Stimulated activated CD4-positive, alpha-beta T cell treated with anti-CD3 and anti-CD28 coated beads, Interleukin-4, amount 100 ng/mL, for 24 hours (primary cell): ENCODE results near the gene KCTD6.
"Not testable (repeated sequence)": the region's sequence is repeated elsewhere in the genome, so short reads cannot be mapped to it uniquely, and the experiment has no call there.

Source experiments
- DNase-seq: peaks from one replicate; pipeline ENCODE4 v3.0.0-alpha.2; 2020

The KCTD6 gene

GRCh38 chr3:58527440-58527839, 35.5 kb downstream of the KCTD6 start:
- not testable (repeated sequence) for DNase-seq

DNA sequence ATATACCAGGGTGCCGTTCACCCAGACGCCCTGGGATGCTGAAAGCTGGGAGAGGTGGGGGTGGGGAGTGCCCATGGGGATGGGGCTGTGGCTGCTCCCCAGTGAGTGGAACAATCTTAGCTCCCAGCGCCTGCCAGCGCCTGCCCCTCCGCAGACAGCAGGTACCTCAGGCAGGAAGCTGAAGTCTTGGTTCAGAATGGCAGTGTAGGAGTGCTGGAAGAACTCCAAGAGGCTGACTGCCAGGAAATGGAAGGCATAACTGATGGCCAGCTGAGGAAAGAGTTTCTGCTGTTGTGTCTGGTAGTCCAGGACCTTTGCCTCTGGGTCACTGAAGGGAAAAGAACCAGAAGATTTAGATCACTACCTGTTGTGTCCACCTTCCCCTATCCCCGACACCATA, 36.7 kb downstream of the KCTD6 start:
- DNase-seq = no peak

GRCh38 chr3:58529516-58530353, 37.8 kb downstream of the KCTD6 start:
- DNase-seq = no peak

GRCh38 chr3:58530354-58530865, 38.5 kb downstream of the KCTD6 start:
- DNase-seq = no peak

DNA sequence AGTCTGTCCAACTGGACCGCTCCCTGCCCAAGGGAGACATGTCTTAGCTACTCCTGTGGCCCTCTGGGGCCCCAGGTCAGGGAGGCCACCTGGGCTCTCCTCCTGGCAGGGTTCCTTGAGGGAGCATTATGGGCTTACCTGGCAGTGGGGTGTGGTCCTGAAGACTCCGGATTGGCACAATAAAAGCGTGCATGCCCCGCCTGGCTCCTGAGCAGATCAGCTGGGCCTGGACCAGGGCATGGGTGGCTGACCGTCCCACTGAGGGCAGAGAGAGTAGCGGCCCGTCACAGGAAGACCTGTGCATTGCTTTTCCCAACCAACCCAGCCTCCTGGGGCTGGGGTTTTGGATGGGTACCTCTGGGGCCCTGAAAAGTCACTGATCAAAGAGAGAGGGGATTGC, 39.7 kb downstream of the KCTD6 start:
- no peak for DNase-seq

DNA sequence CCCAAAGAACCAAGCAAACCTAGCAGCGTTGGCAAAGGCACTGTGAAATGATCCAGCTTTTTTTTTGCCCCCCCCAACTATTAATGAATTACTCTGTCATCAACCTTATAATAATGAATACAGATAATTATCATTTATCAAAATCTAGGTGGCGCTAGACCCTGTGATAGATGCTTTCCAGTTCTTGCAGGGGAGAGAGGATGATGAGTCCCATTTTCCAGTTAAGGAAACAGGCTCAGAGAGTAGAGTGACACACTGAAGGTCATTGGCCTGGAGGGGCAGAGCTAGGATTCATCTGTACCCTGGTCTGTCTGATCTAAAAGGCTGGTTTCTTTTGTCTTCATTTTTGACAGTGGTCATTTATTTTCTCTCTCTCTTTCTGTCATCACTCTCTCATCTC, 40.1 kb downstream of the KCTD6 start:
- DNase-seq = no peak

GRCh38 chr3:58532794-58533220, 40.9 kb downstream of the KCTD6 start:
- peak; percentile 83 for DNase-seq

GRCh38 chr3:58534592-58535494, 42.9 kb downstream of the KCTD6 start:
- no peak for DNase-seq

- no peak for DNase-seq
Observed at GRCh38 chr3:58535531-58536500, 43.9 kb downstream of the KCTD6 start.

DNA sequence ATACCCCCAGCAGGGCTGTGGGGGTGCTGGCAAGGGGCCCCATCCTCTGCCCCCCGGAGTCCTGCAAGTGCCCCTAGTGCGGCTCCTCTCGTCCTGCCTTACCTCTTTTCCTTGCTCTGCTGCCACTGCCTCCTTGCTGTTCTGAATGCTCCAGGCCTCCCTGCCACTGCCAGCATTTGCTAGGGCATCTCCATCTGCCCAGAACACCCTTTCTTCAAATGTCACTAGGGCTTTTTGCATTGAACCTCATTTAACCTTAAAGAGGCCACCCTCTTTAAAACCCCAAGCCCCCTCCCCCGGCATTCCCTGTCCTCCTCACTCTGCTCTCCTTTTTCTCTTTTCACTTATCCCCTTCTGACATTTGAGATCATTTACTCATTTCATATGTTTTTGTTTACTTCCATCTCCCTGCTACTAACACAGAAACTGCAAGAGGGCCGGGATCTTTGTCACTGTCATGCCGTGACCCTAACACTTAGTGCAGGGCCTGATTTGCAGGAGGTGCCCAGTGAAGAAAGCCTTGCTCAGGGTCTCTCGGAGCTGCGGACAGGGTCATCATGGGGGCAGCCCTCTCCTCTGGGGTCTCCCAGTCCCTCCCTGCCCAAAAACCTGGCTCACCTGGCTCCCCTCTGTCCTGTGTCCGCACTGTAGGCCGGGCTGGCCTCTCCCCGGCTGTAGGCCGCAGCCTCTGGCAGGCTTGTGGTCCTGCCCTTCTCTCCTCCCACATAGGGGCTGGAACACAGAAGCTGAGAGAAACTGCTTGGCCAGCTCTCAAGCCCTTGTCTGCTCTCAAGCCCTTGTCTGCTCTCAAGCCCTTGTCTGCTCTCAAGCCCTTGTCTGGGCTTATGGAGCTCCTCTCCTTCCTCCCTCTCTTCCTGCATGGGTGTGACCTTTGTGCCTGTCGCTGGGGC, 44.9 kb downstream of the KCTD6 start, which contains the start of gene ACOX2:
ACOX2 (minus strand) TSS at position 690 of the 911 bp plus-strand sequence. CDS start 2,084 bp downstream, outside the sequence.
- DNase-seq = no peak

- no peak for DNase-seq
Observed at GRCh38 chr3:58537412-58538301, 45.8 kb downstream of the KCTD6 start.

- no peak for DNase-seq
Observed at GRCh38 chr3:58539626-58540025, 47.7 kb downstream of the KCTD6 start.

GRCh38 chr3:58540176-58540858, 48.4 kb downstream of the KCTD6 start:
- DNase-seq = no peak

GRCh38 chr3:58544541-58544940, 52.6 kb downstream of the KCTD6 start:
- DNase-seq = no peak

DNA sequence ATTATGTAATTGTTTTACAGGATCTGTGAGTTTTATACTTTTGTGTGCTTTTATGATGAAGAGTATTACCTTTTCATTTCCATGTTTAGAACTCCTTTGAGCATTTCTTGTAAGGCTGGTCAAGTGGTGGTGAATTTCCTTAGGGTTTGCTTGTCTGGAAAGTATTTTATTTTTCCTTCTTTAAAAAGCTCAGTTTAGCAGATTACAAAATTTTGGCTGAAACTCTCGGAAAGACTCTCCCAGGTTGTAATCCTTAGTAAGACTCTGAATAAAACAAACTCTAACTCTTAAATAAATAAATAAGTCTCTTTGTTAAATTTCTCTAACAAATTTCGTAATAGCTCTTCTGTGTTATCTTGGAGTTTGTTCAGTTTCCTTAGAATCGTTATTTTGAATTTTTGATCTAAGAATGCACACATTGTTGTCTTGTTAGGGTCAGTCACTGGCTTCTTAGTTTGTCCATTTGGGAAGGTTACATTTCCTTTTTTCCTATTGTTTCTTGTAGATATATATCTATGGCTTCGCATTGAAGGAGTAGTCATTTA, 59.8 kb downstream of the KCTD6 start:
- DNase-seq = no peak
